ENCODE results near the gene PREP. TPM values are rescaled to one million over a fixed set of nuclear protein-coding genes. Genes with fewer than 3 reads are reported as not detected.

Gene PREP
- total and polyA plus RNA-seq, 9 donors: 12.5 to 34.2 (median 21.8) TPM

GRCh38 chr6:105363100-105363754 lies 39.7 kb downstream of the PREP start:
- H3K9me3 ChIP-seq: no peaks in the 10 kb centered on the region
- H3K4me1 ChIP-seq (ENCODE audit: insufficient read depth): peaks cover 1% of the 10 kb centered on the region
- WGBS, 3 donors: 8 to 46% (median 38%) methylated on average over 1 of the region's 1 CpG
- no peak overlapping the region for H3K4me3 ChIP-seq
- H3K27me3 ChIP-seq: no peaks in the 10 kb centered on the region
- H3K36me3 ChIP-seq: no peaks in the 10 kb centered on the region
- no peak for TF ChIP-seq EP300 (IDR thresholded peaks at IDR 0.05)
- DNase-seq: no peak
- H3K27ac ChIP-seq: no peak overlapping the region
- intact Hi-C loops (cut with DNase I): no loop called here

- Histone ChIP-seq H3K4me3 (no peak overlapping the region), H3K9me3 (no peaks in the 10 kb centered on the region), H3K36me3 (no peaks in the 10 kb centered on the region), H3K27ac (no peak overlapping the region), H3K27me3 (no peaks in the 10 kb centered on the region), H3K4me1 (ENCODE audit: insufficient read depth) (no peaks in the 10 kb centered on the region)
- intact Hi-C loops (cut with DNase I): no loop called here
- DNase-seq: no peak
- WGBS, 3 donors: 86 to 91% (median 89%) methylated on average over 10 of the region's 10 CpGs
- no peak for TF ChIP-seq EP300 (IDR thresholded peaks at IDR 0.05)
- no peak for TF ChIP-seq POLR2A (IDR thresholded peaks at IDR 0.05)
- TF ChIP-seq CTCF (IDR thresholded peaks at IDR 0.05): no peak
These were observed 43.2 kb downstream of the PREP start for GRCh38 chr6:105359419-105360370.

GRCh38 chr6:105357165-105357564 lies 45.7 kb downstream of the PREP start:
- TF ChIP-seq POLR2A (IDR thresholded peaks at IDR 0.05) (no peak), EP300 (IDR thresholded peaks at IDR 0.05) (no peak), CTCF (IDR thresholded peaks at IDR 0.05) (no peak)
- 95 to 100% (median 97%) methylated on average over 1 of the region's 1 CpG for WGBS, 3 donors
- H3K4me3 ChIP-seq: no peak overlapping the region
- no peaks in the 10 kb centered on the region for H3K27me3 ChIP-seq
- H3K27ac ChIP-seq: no peak overlapping the region
- H3K36me3 ChIP-seq: no peaks in the 10 kb centered on the region
- H3K9me3 ChIP-seq: no peaks in the 10 kb centered on the region
- DNase-seq: no peak
- no peaks in the 10 kb centered on the region for H3K4me1 ChIP-seq (ENCODE audit: insufficient read depth)
- intact Hi-C loops (cut with DNase I): no loop called here

- no peak overlapping the region for H3K4me3 ChIP-seq
- intact Hi-C loops (cut with DNase I): no loop called here
- 96 to 97% (median 96%) methylated on average over 4 of the region's 4 CpGs for WGBS, 3 donors
These were observed 50.8 kb downstream of the PREP start for GRCh38 chr6:105352037-105352617.

More at GRCh38 chr6:105352037-105352617, 50.8 kb downstream of the PREP start:
- Histone ChIP-seq H3K9me3 (no peaks in the 10 kb centered on the region), H3K27ac (no peak overlapping the region), H3K36me3 (no peaks in the 10 kb centered on the region), H3K27me3 (no peaks in the 10 kb centered on the region), H3K4me1 (ENCODE audit: insufficient read depth) (no peaks in the 10 kb centered on the region)
- no peak for DNase-seq
- TF ChIP-seq EP300 (IDR thresholded peaks at IDR 0.05) (no peak), POLR2A (IDR thresholded peaks at IDR 0.05) (no peak), CTCF (IDR thresholded peaks at IDR 0.05) (no peak)

All from ovary (tissue), 9 donors.